Mammary epithelial cell (primary cell): ENCODE results near the gene RFTN1.

Experiments used
- EZH2 ChIP-seq: IDR thresholded peaks from 2 replicates; pipeline ENCODE4 v1.6.1; 2012; ENCODE audit warnings: low read length, inconsistent platforms, borderline replicate concordance
- TF ChIP-seq, protein P1 (sequence below), 2 donors: IDR thresholded peaks in 1 of 2; conservative IDR thresholded peaks in 1 of 2; 2 replicates each; pipeline ENCODE4 v1.5.1; 2011 to 2012; ENCODE audit warnings: inconsistent platforms in 2 of 2, low read length in 2 of 2, mild to moderate bottlenecking in 2 of 2, control low read depth in 1 of 2, low read depth in 1 of 2; ENCODE audit not compliant: insufficient read depth in 1 of 2; ENCODE audit errors: extremely low read depth in 1 of 2

DNA sequence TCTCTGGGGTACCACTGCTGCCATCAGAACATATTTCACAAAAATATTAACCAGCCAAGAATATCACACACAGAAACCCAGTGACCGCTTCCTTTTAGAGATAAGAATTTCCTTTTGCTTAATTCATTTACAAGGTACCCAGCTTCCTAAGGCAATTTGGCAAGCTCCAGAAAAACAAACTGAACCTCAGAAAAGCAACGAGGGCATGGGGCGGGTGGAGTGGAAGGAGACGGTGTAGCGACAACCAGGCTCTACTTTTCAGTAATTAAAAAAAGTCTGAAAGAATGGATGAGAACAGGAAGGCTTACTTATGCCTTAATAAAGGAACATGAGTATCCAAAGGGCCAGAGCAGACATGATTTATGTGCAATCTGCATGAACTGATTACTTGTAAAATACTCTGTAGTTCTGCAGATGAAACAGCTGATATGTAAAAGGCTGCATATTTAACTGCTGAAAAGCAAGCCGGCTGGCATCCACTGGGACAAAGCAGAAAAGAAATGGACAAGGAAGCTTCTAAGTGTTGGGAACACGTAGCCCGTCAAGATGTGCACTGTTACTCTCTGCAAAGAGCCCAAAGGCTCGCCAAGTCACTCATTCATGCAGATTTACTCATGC lies 18.6 kb downstream of the RFTN1 start:
- TF ChIP-seq, protein P1, sequence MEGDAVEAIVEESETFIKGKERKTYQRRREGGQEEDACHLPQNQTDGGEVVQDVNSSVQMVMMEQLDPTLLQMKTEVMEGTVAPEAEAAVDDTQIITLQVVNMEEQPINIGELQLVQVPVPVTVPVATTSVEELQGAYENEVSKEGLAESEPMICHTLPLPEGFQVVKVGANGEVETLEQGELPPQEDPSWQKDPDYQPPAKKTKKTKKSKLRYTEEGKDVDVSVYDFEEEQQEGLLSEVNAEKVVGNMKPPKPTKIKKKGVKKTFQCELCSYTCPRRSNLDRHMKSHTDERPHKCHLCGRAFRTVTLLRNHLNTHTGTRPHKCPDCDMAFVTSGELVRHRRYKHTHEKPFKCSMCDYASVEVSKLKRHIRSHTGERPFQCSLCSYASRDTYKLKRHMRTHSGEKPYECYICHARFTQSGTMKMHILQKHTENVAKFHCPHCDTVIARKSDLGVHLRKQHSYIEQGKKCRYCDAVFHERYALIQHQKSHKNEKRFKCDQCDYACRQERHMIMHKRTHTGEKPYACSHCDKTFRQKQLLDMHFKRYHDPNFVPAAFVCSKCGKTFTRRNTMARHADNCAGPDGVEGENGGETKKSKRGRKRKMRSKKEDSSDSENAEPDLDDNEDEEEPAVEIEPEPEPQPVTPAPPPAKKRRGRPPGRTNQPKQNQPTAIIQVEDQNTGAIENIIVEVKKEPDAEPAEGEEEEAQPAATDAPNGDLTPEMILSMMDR (conservative IDR thresholded peaks at IDR 0.05 in 1 of 2, IDR thresholded peaks at IDR 0.05 in 1 of 2; ENCODE audit: extremely low read depth in 1 of 2, insufficient read depth in 1 of 2, low read depth in 1 of 2, low read length in 2 of 2), result no peak
- no peak for TF ChIP-seq EZH2
